ENCODE data around the gene RSL24D1.
A peak's percentile ranks its signal among the peaks of the same experiment; 100 is the strongest.
"Not testable (repeated sequence)": the region's sequence is repeated elsewhere in the genome, so short reads cannot be mapped to it uniquely, and the experiment has no call there.

RSL24D1 gene

GRCh38 chr15:55204464-55204863 is 7.7 kb upstream of the RSL24D1 start:
- no peak for DNase-seq

GRCh38 chr15:55202206-55202605 is 5.5 kb upstream of the RSL24D1 start:
- no peak for DNase-seq

DNA sequence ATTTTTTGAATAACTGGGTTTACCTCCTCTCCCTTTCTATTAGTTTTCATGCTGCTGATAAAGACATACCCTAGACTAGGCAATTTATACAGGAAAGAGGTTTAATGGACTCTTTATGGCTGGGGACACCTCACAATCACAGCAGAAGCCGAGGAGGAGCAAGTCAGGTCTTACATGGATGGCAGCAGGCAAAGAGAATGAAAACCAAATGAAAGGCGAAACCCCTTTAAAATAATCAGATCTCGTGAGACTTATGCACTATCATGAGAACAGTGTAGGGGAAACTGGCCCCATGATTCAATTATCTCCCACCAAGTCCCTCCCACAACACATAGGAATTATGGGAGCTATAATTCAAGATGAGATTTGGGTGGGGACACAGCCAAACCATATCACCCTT is 2.0 kb upstream of the RSL24D1 start:
- no peak for DNase-seq

DNA sequence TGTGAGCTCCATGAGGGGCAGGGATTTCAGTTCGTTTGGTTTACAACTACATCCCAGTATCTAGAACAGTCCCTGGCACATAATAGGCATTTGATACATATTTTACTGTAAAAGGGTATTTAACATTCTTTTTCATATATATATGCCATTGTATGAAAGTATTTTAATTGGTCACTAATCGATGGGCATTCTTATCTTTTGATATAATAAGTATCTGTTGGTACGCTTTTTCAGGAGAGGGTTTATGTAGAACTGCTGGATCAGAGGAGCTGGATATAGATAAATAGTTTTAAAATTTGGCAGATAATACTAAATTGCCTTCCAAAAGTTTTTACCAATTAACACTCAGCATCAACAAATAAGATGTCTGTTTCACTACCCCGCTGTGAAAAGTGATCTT is 978 bp upstream of the RSL24D1 start:
- no peak for DNase-seq

DNA sequence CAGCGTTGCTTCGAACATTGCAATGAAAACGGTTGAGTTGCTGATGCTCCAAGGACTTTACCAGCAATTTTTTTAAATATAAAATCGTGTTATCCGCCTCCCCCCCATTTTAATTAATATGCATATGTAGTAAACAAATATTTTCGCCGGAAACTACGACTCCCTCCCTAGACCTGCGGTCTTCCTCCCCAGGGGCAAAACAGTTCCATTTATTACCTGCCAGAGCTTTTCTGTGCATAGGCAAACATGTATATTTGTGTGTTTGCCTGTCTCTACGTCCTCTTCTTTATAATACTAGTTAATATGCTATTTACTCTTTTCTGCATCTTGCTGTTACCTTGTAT is 593 bp upstream of the RSL24D1 start:
- DNase-seq, result no peak

DNA sequence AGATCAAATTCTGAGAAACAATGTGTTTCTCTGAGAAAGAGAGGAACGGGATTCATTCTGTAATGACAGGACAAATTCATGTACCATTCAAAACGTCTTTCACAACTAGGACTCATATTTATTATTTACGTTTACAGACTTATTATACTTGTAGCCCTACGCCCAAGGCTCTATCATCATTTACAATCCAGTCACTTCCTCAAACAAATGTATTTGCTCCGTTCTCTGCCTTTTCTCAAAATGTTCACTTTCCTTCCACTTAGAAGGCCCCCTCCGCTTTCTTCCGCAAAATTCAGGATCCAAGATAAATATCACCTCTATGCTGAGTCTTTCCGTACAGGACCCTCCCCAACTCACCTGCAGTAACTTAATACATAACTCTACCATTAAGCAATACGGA is 745 bp downstream of the RSL24D1 start:
- peak in 1 of 2 donors; percentile 12 for DNase-seq

- peak in 1 of 2 donors; percentile 11 for DNase-seq
These were observed 2.5 kb downstream of the RSL24D1 start for GRCh38 chr15:55194256-55194655.

GRCh38 chr15:55186331-55186730 is 10.4 kb downstream of the RSL24D1 start:
- DNase-seq, result no peak

- DNase-seq, result no peak
These were observed 13.1 kb downstream of the RSL24D1 start for GRCh38 chr15:55183679-55184078.

- no peak for DNase-seq
These were observed 17.6 kb downstream of the RSL24D1 start for GRCh38 chr15:55179141-55179540.

DNA sequence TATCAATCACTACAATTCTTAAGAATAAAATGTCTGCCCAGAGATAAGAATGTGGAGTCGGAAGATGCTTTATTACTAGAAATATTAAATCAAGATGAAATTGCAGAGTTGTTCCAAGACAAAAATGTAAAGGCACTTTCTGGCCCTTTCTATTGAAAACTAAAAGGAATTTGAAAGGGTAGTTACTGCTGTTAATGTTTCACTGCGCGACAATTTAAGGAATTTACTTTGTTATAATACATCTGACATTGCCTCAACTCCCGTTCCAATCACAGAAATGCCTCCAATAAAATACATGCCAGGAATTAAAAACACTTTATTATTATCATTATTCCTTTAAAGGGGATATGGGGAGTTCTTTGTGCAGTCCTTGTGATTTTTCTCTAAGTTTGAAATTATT is 26.4 kb downstream of the RSL24D1 start:
- no peak for DNase-seq

DNA sequence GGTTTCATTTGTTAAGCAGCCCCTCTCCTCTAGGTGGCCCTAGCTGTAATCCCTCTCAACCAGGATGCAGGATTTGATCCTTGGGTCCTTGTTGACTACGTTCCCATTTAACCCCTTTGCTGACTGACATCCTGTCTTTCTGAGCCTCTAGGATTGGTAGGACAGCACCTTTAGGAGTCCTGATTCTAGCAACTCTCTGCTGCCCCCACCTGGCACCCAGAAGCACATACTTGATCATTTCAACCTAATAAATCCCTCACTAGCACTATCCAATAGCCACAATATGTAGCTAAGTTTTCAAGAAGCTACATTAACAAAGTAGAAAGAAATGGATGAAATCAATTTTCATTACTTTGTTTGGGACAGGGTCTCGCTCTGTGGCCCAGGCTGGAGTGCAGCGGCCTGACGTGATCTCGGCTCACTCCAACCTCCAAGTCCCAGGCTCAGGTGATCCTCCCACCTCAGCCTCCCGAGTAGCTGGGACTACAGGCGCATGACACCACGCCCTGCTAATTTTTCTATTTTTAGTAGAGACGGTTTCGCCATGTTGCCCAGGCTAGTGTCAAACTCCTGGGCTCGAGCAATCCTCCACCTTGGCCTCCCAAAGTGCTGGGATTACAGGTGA is 28.3 kb downstream of the RSL24D1 start:
- peak; percentile 28 to 54 for DNase-seq

- DNase-seq, result no peak
These were observed 32.5 kb downstream of the RSL24D1 start for GRCh38 chr15:55164284-55164683.

DNA sequence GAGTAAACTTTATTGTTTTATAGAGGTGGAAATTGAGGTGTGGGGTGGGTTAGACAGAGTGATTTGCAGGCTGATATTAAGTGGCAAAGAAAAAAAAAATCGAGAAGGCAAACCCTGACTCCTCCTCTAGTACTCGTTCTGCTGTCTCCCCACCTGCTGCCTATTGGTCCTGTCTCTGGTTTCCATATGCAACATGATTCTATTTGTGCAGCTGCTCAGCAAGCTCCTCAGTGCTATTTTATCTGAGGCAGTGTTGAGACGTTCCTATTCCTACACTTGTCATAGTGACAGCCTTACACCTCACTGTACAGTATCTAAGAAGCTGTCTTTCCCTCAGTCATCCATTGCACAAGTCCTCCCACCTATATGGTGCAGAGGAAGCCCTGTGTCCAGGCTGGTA is 45.1 kb downstream of the RSL24D1 start:
- DNase-seq, result no peak

DNA sequence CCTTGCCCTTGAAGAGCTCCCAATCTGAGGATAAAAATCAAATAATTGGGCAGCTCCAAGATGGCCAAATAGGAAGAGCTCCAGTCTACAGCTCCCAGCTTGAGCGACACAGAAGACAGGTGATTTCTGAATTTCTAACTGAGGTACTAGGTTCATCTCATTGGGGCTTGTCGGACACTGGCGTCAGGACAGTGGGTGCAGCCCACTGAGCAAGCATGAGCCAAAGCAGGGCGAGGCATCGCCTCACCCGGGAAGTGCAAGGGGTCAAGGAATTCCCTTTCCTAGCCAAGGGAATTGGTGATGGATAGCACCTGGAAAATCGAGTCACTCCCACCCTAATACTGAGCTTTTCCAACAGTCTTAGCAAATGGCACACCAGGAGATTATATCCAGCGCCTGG is 53.6 kb downstream of the RSL24D1 start:
- DNase-seq, result not testable (repeated sequence)

DNA sequence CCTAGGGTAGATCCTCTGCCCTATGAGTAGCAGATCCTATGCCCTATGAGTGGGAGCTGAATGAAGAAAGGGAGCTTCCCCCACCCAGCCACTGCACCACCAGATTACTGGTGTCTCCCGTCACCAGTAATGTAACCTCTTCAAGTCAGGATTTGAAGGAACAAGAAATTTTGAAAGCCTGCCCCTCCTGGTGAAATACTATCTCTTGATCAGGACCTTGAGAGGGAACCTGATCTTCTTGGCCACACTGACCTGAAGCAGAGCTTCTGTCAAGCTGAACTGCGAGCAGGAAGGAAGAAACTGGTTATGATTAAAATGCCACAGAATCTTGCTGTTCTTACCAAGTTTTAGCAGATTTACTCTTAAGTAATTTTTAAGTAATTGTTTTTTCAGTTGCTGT is 62.8 kb downstream of the RSL24D1 start:
- no peak for DNase-seq

- DNase-seq, result no peak
These were observed 64.1 kb downstream of the RSL24D1 start for GRCh38 chr15:55132672-55133071.

Measured in CD4-positive, alpha-beta T cell treated with Interferon alpha-2 for 1 hour (primary cell).